Islet precursor cell (in vitro differentiated cells): ENCODE measurements around the gene MIA.
"Not testable (repeated sequence)": the region's sequence is repeated elsewhere in the genome, so short reads cannot be mapped to it uniquely, and the experiment has no call there.

ENCODE experiments used
- DNase-seq: peaks from one replicate; pipeline ENCODE4 v3.0.0-alpha.2; 2018

MIA gene

DNA sequence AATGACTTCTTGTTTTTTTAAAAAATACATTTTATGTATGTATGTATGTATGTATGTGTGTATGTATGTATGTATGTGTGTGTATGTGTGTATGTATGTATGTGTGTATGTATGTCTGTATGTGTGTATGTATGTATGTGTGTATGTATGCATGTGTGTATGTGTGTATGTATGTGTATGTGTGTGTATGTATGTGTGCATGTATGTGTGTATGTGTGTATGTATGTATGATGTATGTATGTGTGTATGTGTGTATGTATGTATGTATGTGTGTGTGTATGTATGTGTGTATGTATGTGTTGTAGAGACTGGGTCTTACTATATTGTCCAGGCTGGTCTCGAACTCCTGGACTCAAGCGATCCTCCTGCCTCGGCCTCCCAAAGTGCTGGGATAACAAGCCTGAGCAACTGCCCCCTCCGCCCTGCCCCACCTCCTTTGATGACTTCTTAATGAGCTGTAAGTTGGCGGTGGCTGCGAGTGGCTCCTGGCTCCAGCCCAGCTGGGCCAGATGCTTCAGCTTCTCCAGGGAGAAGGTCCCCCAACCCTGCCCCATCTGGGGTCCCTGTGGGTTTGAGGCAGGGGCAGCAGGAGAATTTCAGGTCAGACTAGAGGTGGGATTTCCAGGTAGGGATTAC, 50.3 kb downstream of the MIA start:
- not testable (repeated sequence) for DNase-seq

DNA sequence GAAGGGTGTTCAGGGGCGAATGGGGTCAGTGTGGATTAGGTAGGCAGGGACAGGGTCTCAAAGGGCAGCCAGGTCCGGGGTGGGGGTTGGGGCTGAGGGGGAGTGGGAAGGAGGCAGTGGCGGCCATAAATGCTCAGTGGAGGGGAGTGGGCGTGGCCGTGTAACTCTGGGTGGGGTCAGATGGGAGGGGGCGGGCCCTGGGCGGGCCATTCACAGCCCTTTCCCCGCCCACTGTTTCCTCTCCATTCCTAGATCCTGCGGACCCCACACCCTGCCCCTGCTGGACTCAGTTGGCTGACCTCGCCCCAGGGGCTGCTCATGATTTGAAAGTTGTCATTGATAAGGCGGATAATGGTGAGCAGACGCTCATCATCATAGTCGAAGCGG, 51.0 kb downstream of the MIA start:
- DNase-seq: not testable (repeated sequence)

DNA sequence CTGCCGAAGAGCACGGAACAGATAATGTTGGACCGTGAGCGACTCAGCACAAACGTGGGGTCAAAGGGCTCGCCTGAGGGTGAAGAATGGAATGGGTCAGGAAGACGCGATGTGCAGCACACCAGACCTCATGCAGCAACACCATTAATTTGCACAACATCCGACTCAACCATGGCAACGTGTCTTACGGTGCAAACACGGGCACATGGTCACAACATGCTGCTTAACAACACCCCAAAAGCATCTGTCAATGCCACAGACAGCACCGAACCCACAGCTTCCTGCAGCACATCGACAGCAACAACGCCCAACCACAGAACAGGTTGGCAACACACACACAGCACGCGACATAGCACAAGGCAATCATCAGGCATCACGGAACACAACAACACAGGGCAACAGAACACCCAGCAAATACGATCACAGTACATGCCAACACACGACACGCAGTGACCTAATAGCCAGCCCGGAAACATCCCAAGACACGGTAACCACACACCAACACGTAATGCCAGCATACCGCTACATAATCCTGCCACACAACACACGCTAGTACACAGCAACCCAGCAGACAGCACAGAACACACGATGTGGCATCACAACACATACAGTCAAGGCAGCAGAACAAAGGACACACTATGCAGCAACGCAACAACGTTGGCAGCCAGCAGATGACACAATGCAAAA, 51.5 kb downstream of the MIA start:
- peak; percentile 42 for DNase-seq
